ENCODE data around the gene LYSMD2. TPM values are rescaled to one million over a fixed set of nuclear protein-coding genes. Genes with fewer than 3 reads are reported as not detected.

The LYSMD2 gene
- total and polyA plus RNA-seq, 2 experiments from 2014 or later = 5.4 to 5.9 TPM

- no peaks in the 10 kb centered on the region for H3F3A ChIP-seq (replicated peaks; ENCODE audit: low read depth)
- no peaks in the 10 kb centered on the region for H3K36me3 ChIP-seq (ENCODE audit: insufficient read depth)
- no peak for ATAC-seq
- Mint-ChIP-seq H3K4me1 (peaks cover 19% of the 10 kb centered on the region), H3K27ac (peak overlapping the region; percentile 14; the same call in 1 of the 2 replicates), H3K27me3 (ENCODE audit: insufficient read depth, low read depth, poor library complexity) (peaks cover 10% of the 10 kb centered on the region), H3K36me3 (ENCODE audit: low read depth) (no peaks in the 10 kb centered on the region), H3K4me3 (no peak overlapping the region), H3K9me3 (no peaks in the 10 kb centered on the region; the same call in 2 of the 3 replicates)
- H4K20me1 ChIP-seq (replicated peaks; ENCODE audit: insufficient read depth) = no peaks in the 10 kb centered on the region
- H3K27me3 ChIP-seq (ENCODE audit: insufficient read depth) = peaks cover 17% of the 10 kb centered on the region
- peaks cover 12% of the 10 kb centered on the region; the same call in 1 of the 2 replicates for H3K4me1 ChIP-seq (ENCODE audit: insufficient read depth)
- no peak overlapping the region for H2AFZ ChIP-seq
- no peak overlapping the region for H3K27ac ChIP-seq (ENCODE audit: low read depth)
- H3K4me2 ChIP-seq = 0 out of 2 replicates have a peak overlapping the region, but pooled peaks have one; percentile 1
- no peaks in the 10 kb centered on the region for H3K79me2 ChIP-seq (replicated peaks; ENCODE audit: insufficient read depth)
- no peaks in the 10 kb centered on the region for H3K9me2 ChIP-seq (ENCODE audit: insufficient read depth)
- no peak overlapping the region for H3K4me3 ChIP-seq
- peak; percentile 15 for DNase-seq (ENCODE audit: low spot score)
- TF ChIP-seq ZNF331 (CRISPR knock-in tag; IDR thresholded peaks at IDR 0.05; ENCODE audit: low read depth) = no peak
- no peak for TF ChIP-seq ZNF114 (CRISPR knock-in tag; IDR thresholded peaks at IDR 0.05)
- TF ChIP-seq REST (IDR thresholded peaks at IDR 0.05; ENCODE audit: unreplicated experiment) = no peak
- no peak for TF ChIP-seq CTCF (conservative IDR thresholded peaks at IDR 0.05; ENCODE audit: low read depth in 2 of 2)
These were observed 5.7 kb downstream of the LYSMD2 start for GRCh38 chr15:51731549-51732267.

- no peak overlapping the region for H3K27ac ChIP-seq (ENCODE audit: low read depth)
- Mint-ChIP-seq H3K36me3 (ENCODE audit: low read depth) (no peaks in the 10 kb centered on the region), H3K27me3 (ENCODE audit: insufficient read depth, low read depth, poor library complexity) (no peaks in the 10 kb centered on the region), H3K4me1 (peaks cover 41% of the 10 kb centered on the region), H3K27ac (no peak overlapping the region), H3K9me3 (no peaks in the 10 kb centered on the region; the same call in 2 of the 3 replicates), H3K4me3 (no peak overlapping the region)
- H2AFZ ChIP-seq = no peak overlapping the region
- H3K4me2 ChIP-seq = no peak overlapping the region; the same call in 1 of the 2 replicates
- H3K27me3 ChIP-seq (ENCODE audit: insufficient read depth) = no peaks in the 10 kb centered on the region
- H3K4me3 ChIP-seq = no peak overlapping the region
- H4K20me1 ChIP-seq (replicated peaks; ENCODE audit: insufficient read depth) = no peaks in the 10 kb centered on the region
- H3K36me3 ChIP-seq (ENCODE audit: insufficient read depth) = no peaks in the 10 kb centered on the region
- DNase-seq (ENCODE audit: low spot score) = peak; percentile 24
- TF ChIP-seq CTCF (conservative IDR thresholded peaks at IDR 0.05; ENCODE audit: low read depth in 2 of 2) (0 out of 4 replicates have a peak, but pooled peaks of 1 of the 2 experiments have one; percentile 7), REST (IDR thresholded peaks at IDR 0.05; ENCODE audit: unreplicated experiment) (no peak), ZNF114 (CRISPR knock-in tag; IDR thresholded peaks at IDR 0.05) (no peak)
- ATAC-seq = no peak; the same call in 2 of the 3 replicates
- no peaks in the 10 kb centered on the region for H3K9me2 ChIP-seq (ENCODE audit: insufficient read depth)
- H3F3A ChIP-seq (replicated peaks; ENCODE audit: low read depth) = no peaks in the 10 kb centered on the region
- no peaks in the 10 kb centered on the region for H3K79me2 ChIP-seq (replicated peaks; ENCODE audit: insufficient read depth)
- H3K4me1 ChIP-seq (ENCODE audit: insufficient read depth) = peaks cover 18% of the 10 kb centered on the region; the same call in 1 of the 2 replicates
These were observed 10.1 kb downstream of the LYSMD2 start for GRCh38 chr15:51727141-51727897.
